Stimulated activated CD8-positive, alpha-beta memory T cell treated with anti-CD3 and anti-CD28 coated beads, Interleukin-15, amount 100 ng/mL, for 4 hours (primary cell): ENCODE data around the gene SLC16A9.

ENCODE experiments used
- DNase-seq, 2 donors: peaks; one replicate each; pipeline ENCODE4 v3.0.0-alpha.2; 2020; ENCODE audit warnings: low read depth in 2 of 2

Gene SLC16A9

DNA sequence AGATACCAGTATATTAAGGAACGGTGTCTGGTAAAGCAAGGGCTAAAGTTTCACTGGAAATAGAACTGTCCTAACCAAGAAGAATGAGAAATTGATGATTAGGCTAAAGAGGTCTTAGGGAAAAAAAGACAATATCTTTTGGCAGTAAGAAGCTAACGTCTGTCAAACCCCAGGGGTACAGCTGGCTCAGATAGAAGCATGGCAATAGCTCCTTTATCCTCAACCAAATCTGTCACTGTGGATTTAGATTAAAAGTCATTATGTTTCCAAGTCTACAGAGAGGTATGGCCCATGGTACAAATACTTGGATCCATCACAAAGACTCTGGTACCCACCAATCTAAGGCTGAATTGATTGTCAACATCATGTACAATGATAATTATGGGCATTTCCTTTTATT is 8.6 kb upstream of the SLC16A9 start:
- DNase-seq = no peak

GRCh38 chr10:59713196-59713821 is 3.7 kb upstream of the SLC16A9 start:
- no peak for DNase-seq

DNA sequence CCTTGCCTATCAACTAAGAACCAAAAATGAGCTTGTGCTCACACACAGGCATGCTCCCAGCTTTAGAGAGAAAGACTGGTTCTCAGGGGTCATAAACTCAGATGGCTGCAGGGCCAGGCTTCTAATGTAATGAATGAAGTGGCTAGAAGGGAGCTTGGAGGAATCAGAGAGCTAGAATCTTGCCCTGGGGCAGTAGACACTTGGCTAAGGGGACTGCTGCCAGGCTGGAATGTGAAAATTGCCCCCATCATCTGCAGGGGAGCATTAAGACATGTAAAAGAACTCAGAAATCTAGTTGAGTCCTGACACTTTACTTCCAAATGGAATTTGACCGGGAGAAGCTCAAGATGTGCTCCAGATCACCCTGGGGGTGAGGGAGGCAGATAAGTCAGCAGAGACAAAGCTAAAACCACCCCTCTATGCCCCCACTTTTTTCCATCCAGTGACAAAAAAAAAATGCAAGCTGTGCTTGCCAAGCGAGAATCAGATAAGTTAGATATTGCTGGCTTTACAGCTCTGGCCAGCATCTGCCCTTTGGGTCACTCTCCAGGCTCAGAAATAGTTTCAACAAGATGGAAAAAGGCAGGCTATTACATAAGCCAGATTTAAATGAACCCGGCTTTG is 2.3 kb upstream of the SLC16A9 start:
- DNase-seq = no peak

DNA sequence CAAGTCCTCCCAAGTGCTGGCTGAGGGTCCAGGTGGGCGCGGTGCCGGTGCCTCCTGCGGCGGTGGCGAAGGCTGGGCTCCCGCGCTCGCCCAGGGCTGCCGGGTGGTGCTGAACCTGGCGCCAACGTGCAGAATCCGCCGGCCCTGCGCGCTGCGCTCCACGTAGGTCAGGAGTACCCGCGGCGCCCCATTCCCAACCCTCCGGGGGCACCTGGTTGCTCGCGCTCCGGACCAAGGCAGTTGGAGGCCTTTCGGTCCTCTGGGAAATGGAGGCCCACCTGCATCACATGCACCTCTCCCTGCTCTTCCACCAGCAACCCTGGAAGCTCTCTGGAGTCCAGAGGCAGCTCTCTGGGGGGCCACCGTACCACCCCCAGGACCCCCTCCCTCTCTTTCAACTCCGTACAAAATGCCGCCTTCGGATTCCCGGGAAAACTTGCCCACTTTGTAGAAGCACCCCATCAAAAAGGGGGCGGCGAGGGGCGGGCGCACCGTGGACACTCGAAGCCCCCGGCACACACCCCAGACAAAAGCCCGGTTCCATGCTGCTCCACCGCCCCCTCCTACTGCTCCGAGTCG is 745 bp downstream of the SLC16A9 start:
- DNase-seq = no peak

GRCh38 chr10:59706851-59707797 is 2.5 kb downstream of the SLC16A9 start:
- no peak for DNase-seq

GRCh38 chr10:59705931-59706330 is 3.7 kb downstream of the SLC16A9 start:
- no peak for DNase-seq

DNA sequence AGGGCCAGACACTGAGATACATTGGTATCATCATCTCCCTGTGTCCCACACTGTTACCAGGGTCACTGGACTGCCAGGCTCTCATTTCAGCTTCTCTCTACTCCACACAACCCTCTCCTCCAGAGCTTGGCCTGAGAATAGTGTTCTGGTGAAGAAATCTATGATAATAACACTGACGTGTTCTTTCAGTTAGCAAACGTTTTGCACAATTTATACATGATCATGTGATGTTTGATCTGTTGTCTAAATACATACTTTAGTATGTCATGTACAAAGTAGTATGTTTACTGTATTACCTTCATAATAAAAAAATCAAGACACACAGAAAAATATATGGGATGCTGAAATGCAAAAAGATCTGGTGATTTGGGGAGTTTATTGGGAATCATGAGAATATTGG is 5.0 kb downstream of the SLC16A9 start:
- DNase-seq = no peak

GRCh38 chr10:59702347-59702746 is 7.3 kb downstream of the SLC16A9 start:
- no peak for DNase-seq

GRCh38 chr10:59700709-59701108 is 8.9 kb downstream of the SLC16A9 start:
- DNase-seq = no peak

GRCh38 chr10:59698326-59698725 is 11.3 kb downstream of the SLC16A9 start:
- DNase-seq = no peak

DNA sequence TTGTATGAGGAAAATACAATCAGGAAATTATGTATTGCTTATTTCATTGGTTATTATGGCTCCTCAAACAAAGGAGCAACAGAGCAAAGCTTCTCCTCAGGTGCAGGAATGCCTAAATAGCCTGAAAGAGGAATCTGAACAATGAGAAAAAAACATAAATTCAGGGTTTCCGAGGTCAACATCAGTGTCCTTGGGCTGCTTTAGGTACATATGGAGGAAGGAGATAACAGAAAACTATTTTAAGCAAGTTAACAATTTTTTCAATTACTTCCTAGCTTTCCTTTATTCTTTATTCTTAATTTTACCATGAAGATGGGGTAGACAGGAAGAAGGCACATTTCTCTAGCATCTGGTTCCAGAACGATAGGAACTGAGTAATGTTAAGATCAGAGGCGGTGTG is 14.0 kb downstream of the SLC16A9 start:
- DNase-seq = no peak

GRCh38 chr10:59694936-59695335 is 14.7 kb downstream of the SLC16A9 start:
- no peak for DNase-seq

DNA sequence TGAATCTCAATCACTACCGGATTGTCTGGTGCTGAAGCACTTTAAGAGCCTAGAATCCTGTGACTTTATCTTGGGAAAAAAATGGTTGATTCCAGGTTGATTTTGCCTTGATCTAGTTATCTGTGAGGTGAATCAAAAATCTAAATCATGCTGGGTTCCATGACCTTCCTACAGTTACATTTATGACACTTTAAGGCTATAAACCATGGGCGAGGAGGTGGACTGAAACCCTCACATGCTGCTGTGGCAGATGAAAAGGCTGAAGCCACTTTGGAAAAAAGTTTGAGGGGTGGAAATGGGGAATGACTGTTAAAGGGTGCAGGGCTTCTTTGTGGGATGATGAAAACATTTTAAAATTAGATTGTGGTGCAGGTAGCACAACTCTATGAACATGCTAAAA is 17.5 kb downstream of the SLC16A9 start:
- DNase-seq = no peak

DNA sequence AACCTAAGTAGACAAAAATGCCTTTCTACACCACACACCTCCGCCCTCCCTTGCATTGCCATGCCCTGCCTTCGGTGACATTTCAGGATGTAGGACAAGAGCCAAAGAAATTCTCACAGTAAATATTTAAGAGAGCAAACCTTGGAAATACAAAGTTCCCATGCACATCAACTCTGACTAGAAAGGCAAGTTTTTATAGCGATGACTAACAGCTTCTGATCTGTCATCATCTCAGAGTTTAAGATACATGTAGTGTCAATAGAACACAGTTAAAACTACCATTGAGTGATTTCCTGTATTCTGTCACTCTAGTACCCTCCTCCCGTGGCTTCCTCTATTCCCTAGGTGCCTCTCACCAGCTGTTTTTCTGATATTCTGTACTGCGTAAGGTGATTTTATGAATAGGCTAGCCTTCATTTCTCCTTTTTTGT is 20.7 kb downstream of the SLC16A9 start:
- DNase-seq = no peak

DNA sequence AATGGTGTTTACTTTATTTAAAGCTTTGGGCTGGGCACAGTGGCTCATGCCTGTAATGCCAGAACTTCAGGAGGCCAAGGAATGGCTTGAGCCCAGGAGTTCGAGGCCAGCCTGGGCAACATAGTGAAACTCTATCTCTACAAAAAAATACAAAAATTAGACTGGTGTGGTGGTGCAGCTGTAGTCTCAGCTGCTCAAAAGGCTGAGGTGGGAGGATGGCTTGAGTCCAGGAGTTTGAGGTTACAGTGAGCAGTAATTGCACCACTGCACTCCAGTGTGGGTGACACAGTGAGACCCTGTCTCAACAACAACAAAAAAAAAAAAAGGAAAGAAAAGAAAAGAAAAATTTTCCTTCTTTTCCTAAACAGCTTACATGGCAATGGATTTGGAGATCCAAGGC is 22.0 kb downstream of the SLC16A9 start:
- DNase-seq = no peak

GRCh38 chr10:59684006-59684405 is 25.6 kb downstream of the SLC16A9 start:
- no peak for DNase-seq

DNA sequence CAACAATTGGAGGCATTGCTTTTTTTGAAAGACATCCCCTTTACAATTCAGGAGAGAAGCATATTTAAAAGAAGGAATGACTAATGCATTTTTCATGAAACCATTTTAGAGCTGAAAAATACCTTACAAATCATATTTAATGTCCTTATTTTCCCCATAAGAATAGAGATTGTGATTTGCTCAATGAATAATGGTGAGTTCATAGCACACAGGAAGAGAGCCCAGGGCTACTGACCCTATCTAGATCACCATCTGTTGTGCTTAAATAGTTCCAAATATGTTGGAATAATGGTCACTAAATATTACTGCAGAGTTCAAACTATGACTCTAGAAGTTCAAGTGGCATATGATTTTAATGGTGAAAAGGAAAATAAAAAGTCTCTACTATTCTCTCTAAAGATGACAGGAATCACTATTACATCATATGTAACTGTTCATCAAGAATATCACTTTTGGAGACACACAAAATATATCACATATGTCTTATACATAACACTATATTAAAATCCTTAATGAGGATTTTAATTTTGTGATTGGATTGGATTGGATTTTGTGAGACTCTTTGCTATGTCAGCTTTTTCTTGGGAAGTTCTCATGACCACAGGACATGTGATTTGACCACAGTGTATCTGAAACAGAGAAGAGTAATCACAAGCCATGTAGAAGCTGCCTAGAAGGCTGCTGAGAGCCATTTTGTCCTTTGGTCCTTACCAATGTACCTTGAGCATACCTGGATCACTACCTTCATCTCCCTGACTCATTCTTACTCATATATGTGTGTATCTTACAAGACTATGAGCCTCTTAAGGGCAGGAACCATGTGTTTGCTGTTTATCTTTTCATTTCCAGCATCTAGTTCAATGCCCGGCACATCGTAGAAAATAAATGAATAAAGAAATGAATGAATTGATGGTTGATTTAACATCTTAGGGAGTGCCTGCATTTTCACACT is 26.4 kb downstream of the SLC16A9 start:
- no peak for DNase-seq

DNA sequence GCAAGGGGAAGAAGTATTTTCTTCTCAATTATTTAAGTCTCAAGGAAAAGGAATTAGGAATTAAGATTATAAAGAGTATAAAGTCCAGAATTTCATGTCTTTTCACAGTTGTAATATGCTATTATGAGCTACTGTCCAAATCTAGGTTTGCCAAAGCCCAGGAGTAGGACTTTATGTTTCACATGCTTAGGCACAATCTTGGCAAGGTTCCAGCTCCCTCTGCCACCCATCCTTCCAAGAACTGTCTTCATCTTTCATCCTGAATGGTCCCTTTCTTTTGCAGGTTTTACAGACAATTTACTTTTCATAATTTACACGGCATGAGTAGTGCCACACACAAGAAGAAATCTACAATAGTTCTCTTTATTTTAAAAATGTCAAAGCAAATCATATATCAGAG is 29.5 kb downstream of the SLC16A9 start:
- no peak for DNase-seq

- DNase-seq = no peak
Observed at GRCh38 chr10:59678884-59679301, 30.8 kb downstream of the SLC16A9 start.

DNA sequence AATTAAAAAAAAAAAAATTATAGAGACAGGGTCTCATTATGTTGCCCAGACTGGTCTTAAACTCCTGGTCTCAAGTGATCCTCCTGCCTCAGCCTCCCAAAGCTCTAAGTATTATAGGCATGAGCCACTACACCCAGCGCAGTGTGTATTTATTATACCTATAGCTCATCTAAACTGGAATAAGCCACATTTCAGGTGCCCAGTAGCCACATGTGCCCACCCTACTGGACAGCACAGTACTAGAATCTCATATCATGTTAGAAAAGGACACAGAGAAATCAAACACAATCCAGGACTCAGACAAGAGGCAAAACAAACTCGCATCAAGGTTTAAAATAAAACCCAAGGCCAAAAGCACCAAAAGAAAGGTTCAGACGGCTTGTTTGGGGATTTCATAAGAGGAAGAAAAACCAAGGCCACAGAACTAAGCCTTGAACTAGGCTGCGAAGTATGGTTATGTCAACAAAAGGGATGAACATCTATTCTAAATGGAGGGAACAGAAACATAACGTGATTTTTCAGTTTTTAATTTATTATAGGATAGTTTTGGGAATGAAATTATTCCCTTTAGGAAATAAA is 32.3 kb downstream of the SLC16A9 start:
- DNase-seq = no peak

- no peak for DNase-seq
Observed at GRCh38 chr10:59675812-59676211, 33.8 kb downstream of the SLC16A9 start.
